ENCODE results near the gene ANKRD17.

Gene ANKRD17

DNA sequence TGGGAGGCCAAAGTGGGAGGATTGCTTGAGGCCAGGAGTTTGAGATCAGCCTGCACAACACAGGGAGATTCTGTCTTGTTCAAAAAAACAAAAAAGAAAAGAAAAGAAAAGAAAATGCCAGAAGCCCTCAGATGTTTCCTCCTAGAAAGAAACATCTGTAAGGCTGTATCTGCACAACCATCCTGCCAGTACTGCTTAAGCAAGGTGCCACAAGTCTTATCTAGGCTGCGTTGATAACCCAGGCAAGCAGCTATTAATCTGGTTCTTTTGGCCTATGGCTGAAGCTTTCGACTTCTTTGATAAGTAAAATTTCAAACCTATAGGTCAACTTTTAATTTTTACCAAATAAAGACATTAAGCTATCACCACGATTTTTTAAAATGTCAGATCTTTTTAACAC lies 192.2 kb downstream of the ANKRD17 start:
- no peak for DNase-seq (ENCODE audit: low read depth in 2 of 2, low spot score in 1 of 2)

DNA sequence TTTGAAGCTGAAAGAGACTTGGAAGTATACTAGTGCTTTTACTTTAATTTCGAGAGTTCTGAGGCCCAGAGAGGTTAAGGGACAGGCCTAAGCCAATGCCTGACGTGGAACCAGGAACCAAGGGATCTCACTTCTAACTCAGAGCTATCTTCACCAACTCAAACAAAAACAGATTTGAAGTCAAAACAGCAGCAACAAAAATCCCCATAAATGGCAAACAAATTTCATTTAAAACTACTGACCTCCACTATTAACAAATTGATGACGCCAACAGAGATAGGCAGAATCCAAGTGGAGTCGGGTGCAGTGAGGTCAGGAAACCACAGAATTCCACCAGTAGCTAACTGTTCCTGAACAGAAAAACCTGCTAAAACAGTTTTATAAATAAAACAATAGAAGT lies 194.1 kb downstream of the ANKRD17 start:
- no peak for DNase-seq (ENCODE audit: low read depth in 2 of 2, low spot score in 1 of 2)

- no peak for DNase-seq (ENCODE audit: low read depth in 2 of 2, low spot score in 1 of 2)
Observed at GRCh38 chr4:73055241-73055897, 203.2 kb downstream of the ANKRD17 start.

GRCh38 chr4:73053974-73054480 lies 204.6 kb downstream of the ANKRD17 start:
- DNase-seq (ENCODE audit: low read depth in 2 of 2, low spot score in 1 of 2) = no peak

DNA sequence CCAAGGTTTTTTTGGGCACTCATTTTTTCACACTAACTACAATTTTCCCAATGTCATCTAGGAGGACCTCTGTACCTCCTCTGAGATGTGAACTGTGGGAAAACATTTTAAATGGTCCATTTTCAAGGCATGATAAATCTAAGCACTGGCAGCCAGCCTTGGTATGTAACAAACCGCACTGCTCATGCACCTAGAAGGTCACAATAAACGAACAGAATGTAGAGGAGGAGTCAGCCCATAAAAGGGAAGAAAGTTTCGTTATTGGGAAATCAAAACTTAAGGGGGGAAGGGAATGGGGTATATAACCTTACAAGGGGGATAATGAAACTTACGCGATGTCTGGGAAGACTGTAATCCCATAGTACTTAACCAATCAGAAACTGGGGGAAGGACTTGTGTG lies 205.5 kb downstream of the ANKRD17 start:
- no peak for DNase-seq (ENCODE audit: low read depth in 2 of 2, low spot score in 1 of 2)

DNA sequence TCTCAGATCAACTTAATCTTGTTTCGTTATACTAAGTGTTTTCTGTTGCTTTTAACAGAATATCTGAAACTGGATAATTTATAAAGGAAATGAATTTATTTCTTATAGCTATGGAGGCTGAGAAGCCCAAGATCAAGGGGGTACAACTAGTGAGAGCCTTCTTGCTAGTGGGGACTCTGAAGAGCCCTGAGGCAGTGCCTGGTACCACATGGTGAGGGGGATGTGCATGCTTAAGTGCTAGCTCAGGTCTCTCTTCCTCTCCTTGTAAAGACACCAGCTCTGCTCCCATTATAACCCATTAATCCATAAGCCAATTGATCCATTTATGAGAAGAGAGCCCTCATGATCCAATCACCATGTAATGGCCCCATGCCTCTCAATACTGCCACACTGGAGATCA lies 207.0 kb downstream of the ANKRD17 start:
- DNase-seq (ENCODE audit: low read depth in 2 of 2, low spot score in 1 of 2) = no peak

DNA sequence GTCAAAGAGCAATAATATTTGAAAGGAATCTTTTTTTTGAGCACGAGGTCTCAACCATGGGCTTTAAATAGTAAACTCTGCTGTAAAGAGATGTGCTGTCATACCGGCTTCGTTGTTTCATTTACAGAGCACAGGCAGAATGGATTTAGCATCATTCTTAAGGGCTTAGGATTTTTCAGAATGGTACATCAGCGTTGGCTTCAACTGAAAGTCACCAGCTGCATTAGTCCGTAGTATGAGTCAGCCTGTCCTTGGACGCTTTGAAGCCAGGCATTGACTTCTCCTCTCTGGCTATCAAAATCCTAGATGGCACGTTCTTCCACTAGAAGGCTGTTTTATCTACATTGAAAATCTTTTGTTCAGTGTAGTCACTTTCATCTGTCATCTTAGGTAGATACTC lies 212.7 kb downstream of the ANKRD17 start:
- no peak for DNase-seq (ENCODE audit: low read depth in 2 of 2, low spot score in 1 of 2)

GRCh38 chr4:73037057-73037456 lies 221.5 kb downstream of the ANKRD17 start:
- no peak for DNase-seq (ENCODE audit: low read depth in 2 of 2, low spot score in 1 of 2)

- DNase-seq (ENCODE audit: low read depth in 2 of 2, low spot score in 1 of 2) = no peak
Observed at GRCh38 chr4:73036123-73036522, 222.5 kb downstream of the ANKRD17 start.

GRCh38 chr4:73034896-73035295 lies 223.7 kb downstream of the ANKRD17 start:
- DNase-seq (ENCODE audit: low read depth in 2 of 2, low spot score in 1 of 2) = no peak

DNA sequence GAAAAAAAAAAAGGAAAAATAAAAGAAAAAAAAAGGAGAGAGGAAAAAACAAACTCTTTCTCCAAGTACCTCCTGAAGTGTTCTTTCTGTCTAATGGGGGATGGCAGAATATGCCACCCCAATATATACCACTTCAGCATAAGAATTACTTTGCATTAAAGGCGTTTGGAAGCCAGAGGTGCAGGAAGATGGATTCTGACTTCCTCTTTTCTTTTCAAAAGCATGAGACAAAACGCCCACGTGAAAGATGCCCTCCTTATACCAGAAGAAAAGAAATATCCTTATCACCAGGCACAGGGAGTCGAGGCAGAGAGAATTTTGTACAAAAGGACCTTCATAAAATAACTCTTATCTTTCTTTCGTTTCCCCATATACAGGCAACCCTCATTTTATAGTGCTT lies 230.0 kb downstream of the ANKRD17 start:
- DNase-seq (ENCODE audit: low read depth in 2 of 2, low spot score in 1 of 2) = no peak

Measured in stimulated activated CD8-positive, alpha-beta memory T cell treated with anti-CD3 and anti-CD28 coated beads, Interleukin-4, amount 100 ng/mL, for 4 hours (primary cell).